GM21723 (cell line): ENCODE results near the gene HOXC6.
A peak's percentile ranks its signal among the peaks of the same experiment; 100 is the strongest.

Experiments used
- ATAC-seq: cut with Tn5 transposase; IDR thresholded peaks from one replicate; pipeline ENCODE4 v1.9.1; 2021; ENCODE audit warnings: mild to moderate bottlenecking, moderate library complexity; ENCODE audit not compliant: unreplicated experiment

HOXC6 gene

DNA sequence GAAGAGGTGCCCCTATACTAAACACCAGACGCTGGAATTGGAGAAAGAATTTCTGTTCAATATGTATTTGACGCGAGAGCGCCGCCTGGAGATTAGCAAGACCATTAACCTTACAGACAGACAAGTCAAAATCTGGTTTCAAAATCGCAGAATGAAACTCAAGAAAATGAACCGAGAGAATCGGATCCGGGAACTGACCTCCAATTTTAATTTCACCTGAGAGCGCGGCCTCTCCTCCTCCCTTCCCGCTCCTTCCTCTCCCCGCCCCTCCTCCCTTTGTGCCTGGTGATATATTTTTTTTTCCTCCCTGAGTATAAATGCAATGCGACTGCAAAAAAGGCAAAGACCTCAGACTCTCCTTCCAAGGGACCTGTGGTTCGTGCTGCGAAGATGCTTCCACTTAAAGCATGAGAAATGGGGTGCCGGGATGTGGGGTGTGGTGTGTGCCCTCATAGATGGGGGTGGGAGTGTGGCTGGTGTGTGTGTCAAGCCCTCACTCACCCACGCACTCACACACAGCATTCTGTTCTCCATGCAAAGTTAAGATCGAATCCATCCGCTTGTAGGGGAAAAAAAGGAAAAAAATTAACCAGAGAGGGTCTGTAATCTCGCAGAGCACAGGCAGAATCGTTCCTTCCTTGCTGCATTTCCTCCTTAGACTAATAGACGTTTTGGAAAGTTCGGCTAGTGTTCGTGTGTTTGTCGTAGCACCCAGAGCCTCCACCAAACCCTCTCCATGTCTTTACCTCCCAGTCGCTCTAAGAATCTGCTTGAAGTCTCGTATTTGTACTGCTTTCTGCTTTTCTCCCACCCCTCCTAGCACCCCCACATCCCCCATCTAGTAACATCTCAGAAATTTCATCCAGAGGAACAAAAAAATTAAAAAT, 38.8 kb upstream of the HOXC6 start:
- ATAC-seq = peak; percentile 52

DNA sequence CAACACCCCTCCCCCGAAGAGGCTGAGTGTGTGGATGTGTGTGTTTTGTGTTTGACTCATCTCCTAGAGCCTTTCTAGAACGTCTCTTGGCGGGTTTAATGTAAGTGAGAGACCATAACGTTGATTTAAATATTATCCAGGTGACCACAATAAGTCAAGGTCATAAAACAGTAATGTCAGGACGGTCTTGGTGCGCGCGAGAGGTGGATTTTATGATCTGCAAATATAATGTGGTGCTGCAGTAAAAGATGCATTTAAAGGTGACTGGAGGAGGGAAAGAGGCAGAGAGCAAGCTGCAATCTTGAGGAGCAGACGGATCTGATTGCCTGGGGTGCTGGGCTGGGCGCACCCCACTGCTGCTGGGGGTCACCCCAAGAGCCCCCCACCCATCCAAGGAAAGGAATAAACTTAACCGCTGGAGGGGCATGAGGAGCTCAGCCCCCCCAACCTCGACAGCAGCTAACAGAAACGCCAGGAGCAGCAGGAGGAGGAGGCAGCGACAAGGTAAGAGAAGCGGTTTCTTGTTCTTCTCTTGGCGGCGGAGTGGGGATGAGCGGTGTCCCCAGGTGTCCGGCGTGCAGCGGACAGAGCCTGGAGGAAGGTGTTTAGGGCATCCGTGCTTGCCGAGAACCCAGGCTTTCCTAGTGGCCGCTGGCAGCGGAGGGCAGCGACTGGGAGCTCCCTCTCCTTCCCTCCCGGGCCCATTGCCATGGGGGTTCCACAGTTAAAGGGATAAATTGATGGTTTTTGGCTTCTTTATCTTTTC, 37.7 kb upstream of the HOXC6 start:
- no peak for ATAC-seq

DNA sequence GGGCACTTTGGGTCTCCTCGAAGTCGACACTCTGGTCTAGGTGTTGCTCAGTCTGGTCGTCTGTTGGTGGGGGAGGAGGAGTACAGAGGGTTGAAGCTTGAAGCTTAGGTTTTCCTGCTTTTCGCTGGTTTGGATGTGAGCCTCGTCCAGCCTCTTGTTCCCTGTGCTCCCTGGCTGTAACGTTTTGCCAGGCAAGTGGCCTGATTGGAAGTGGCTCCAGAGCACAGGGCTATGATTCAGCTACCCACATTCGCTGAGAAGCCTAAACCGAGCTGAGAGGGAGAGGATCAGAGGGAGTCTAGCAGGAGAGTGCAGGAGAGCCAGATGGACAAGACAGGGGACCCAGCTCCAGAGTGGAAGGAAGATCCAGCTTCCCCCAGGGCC, 37.2 kb upstream of the HOXC6 start:
- ATAC-seq = no peak

DNA sequence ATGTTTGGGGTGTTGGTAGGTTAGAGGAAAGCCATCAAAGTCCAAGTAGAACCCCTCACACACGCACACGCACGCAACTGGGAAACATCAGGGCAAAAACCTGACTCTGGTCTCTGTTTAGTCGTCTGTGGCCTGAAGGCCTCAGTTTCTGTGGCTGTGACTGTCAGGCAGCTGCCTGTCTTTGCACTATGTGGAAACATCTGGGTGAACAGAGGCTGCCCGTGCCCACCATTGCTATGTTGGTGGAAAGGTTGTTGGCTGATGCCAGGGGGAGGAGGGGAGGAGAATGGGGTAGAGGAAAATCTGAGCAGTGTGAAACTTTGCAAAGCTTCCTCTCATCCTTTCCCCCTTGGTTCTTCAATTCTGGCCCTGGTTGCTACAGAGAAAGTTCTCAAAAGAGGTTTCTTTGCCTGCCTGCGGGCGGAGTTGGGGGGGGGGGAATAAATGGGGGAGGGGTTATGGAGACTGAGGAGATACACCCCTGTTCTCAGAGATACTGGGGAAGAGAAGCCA, 35.8 kb upstream of the HOXC6 start:
- no peak for ATAC-seq

DNA sequence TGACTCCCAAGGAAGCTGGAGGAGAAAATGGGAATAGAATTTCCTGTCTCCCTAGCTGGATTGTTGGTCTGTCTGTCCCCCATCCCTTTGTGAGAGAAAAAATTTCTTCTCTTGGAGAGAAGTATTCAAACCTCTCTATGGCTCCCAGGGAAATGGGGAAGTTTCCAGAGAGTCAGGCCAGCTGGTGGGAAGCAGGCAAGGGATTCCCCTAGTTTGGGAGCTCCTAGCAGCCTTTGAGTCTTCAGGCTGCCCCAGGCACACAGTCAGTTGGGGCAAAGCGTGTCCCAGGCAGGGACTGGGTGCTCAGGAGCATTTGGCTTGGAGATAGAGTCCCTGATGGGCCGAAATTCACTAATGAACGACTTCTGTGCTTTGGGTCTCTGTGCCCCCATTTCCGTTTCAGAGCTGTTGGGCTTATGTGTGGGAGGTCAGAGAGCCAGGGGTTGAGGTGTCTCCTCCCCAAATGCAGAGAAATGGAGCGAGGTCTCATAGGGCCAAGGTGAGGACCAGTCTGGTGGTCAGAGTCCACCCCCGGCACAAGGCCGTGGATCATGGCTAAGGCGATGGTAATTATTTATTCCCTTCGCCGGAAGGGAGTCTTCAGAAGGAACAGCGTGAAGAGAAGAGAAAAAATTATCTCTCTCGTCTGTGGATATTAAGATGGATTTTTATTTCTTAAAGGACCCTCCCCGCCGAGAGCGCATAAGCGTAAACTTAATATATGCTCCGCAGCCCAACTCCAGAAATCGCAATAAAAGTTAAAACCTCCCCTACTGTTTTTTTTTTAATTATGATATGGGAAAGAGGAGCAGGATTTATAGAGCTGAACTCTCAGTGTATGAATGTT, 34.9 kb upstream of the HOXC6 start:
- no peak for ATAC-seq

DNA sequence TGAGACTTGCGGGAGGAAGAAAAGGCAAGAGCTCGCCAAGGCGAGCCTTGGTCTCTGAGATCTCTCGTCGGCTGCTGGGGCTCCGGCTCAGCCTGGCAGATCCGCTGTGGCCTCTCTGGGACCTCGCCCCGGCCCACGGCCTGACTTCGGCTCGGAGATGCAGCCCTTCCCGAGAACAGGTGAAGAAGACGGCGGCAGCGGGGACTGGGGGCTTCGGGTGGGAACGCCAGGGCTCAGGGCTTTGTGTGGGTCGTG, 34.3 kb upstream of the HOXC6 start:
- no peak for ATAC-seq

DNA sequence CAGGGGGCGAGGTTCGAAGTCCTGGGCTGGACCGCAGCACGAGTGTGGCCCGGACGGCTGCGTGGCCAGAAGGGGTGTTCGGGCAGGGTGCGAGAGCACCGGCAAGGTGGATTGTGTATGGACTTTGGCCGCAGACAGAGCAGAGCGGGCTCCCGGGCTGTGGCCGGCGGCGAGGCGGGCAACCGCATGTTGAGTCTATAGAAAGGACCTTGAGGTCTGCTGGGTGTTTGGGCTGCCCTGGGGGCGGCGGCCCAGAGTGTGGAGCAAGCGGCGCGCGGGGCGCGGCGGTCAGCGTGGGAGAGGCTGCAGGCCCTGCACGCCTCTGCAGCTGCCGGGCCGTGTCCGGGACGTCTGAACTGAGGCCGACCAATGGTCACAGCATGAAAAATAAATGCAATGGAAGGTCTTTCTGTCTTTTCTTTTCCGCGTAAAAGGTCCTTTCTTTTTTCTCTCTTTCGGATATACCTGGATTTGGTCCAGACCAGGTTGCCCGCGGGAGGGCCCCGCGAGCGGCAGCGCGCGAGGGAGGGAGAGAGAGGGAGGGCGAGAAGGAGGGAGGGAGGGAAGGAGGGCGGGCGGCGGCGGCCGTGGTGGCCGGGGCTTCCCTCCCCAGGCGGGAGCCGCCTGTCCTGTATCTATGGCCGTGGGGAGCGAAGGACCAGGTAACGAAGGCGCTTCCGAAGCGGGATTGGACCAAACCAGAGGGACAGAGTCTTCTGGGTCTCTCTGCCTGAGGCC, 33.8 kb upstream of the HOXC6 start:
- ATAC-seq = no peak

DNA sequence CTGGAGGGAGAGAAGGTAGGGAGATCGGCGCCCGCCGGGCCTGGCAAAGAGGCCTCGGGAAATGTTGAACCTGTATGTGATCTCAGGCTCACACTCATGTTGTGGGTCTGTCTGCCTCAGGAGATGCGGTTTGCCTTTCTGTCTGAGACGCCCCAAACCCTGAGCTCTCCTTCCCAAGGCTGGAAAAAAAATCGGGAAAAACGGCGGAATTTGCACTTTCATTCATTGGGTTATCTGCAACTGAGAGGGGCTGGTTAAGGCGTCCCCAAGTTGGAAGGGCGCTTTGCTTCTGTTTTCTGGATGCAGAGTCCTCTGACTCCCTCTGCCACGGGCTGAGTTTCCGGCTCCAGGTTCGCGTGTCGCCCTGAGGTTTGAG, 33.2 kb upstream of the HOXC6 start:
- no peak for ATAC-seq

DNA sequence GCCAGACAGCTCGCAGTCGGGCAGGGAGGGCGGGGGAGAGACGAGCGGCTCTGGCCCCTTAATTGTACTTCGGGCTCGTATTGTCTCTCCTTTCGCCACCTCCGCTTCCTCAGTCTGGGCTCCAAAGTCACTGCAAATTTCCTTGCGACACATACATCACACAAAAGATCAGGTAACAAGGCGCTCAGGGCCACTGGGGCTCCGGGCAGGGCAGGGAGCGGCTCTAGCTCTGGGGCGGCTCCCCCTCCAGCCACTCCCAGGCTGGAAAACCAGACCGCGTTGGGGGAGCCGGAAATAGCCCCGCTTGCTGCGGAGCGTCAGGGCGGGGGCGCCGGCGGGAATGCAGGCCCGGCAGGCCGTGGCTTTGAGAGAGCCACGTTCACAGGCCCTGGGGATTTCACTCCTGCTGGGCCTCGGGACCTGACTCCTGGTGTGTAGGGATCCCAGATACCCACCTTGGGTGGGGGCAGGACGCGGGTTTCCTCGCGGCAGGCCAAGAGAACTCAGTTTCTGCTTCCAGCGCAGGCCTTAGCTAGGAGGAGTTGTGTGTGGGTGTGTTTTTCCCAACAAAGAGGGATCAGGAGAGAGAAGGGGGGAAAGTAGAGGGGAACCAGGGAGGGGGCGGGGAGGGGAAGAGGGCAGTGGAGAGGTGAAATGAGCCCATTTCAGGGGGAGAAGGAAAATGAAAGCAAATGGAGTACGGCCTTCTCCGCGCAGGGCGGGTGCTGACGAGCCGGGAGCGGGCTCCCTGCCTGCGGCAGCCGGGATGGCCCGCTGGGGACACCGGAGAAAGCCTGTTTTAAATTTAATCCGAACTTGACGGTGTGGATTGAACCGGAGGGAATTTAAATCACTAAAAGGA, 32.6 kb upstream of the HOXC6 start:
- ATAC-seq = no peak

DNA sequence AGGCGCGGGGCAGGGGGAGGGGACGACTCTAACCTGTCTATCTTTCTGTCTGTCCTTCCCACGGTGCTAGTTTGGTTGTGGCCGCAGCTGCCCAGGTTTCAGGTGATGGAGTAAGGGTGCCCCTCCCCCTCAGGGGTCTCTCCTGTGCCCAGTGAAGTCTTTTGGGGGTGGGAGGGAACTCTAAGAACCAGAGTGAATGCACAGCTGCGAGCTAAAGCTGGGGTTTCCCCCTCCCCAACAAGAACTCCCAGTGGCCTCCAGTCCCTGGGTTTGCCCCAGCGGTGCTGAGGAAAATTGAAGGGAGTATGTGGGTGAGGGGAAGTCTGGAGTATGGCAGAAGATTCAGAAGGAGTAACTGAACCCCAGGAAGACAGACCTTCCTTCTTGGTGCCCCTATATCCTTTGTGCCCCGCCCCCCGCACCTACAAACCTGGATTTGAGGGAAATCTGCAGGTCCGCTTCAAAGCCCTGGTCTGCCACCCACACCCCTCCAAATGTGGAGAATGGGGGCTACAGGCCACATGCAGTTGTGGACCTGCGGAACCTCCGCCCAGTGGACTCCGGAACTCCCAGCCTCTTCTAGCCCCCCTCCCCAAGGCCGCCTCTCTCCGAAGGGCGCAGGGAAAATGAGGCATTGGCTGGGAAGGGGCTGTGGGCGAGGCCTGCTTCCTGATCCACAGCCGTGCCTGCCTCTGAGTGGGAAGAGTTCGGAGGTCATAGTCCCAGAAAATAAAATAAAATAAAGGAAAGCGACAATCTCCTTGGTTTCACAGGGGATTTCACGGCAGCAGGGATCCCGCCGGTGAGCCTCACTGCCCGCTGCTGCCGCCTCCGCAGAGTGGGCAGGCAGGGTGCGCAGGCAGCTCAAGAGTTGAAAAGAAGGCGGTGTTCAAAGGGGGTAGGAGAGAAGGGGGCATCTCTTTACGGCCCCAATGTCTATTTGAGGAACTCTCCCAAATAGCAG, 31.7 kb upstream of the HOXC6 start:
- no peak for ATAC-seq

DNA sequence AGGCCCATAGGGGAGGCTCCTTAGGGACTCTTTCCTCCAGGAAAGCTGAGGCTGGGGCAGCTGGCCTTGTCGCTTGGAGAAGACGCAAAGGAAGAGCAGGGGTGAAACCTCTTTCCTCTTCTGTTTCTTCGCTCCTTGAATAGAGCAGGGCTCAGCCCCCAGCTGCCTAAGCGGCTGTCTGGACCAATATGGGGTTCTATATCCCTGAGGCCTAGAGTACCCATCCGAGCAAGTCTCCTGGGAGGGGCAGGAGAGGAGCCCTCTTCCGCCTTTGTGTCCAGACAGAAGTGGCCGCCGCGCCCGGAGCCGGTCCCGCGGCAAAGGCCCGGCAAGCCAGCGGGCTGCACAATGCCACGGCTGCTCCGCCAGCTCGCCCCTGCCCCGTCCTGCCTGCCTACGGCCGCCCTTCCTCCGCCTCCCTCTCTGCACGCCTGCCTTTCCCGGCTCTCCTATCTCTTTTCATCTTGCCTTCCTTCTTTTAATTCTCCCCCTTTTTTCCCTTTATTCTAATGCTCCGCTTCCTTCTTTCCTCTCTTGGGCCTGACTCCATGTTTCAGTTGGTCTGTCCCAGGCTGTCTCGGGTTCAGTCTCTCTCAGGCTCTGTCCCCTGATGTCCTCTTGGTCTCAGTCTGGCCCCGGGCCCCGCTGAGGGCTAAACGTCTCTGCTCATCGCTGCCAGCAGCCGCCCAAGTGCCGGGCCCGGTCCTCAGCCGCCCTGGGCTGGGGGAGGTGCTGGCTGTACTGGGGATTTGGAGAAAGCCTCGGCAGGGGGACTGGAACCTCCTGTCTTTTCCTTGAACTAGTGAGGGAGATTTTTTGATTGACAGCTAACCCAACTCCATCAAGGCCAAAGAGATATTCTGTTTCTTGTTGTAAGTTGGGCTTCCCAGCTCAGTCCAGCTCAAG, 30.8 kb upstream of the HOXC6 start:
- no peak for ATAC-seq

DNA sequence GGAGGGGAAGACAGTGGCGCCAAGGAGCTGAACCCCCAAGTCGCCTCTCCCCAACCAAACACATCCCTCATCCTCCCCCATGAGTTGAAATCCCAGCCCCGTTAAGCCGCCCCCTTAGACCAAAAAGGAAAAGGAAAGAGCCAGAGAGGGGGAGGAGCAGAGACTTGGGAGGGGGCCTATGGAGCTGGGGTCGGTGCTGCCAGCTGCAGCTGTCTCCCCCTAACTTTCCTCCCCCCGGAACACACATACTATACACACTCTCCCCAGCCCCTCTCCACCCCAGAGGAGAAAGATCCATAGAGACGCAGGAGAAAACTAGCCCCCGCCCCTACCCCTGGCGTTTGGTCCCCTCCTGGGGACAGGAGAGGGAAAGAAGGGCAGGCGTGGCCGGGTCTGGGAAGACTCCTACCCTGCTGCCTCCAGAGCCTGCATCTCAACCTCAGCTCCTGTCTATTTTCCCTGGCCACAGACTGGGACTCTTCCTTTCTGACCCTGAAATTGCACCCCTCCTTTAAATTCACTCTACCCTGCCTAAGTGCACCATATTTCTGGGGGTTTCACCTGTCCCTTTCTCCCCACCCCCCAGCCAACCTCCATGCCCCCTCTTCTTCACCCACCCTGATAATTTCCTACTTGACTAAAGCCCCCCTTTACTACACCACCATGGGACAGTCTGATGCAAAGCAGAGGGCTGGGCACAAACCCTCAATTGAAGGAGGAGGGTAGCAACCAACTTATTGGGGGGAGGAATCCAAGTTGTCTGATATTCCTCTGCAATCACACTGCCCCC, 29.9 kb upstream of the HOXC6 start:
- ATAC-seq = no peak

DNA sequence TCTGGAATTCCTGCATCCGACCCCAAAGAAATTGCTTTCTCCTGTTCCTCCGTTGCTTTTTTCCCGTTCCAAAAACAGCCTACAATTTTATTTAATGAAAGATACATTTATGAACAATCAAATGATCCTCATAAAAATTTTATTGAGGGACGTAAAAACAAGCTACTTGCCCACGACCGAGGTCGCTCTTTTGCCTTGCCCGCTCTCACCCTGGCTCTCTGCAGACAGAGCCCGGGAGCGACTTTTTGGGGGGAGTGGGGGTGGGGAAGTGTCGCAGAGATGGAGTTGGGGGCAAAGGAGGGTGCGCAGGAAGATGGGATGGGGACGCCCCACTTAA, 29.4 kb upstream of the HOXC6 start:
- no peak for ATAC-seq

DNA sequence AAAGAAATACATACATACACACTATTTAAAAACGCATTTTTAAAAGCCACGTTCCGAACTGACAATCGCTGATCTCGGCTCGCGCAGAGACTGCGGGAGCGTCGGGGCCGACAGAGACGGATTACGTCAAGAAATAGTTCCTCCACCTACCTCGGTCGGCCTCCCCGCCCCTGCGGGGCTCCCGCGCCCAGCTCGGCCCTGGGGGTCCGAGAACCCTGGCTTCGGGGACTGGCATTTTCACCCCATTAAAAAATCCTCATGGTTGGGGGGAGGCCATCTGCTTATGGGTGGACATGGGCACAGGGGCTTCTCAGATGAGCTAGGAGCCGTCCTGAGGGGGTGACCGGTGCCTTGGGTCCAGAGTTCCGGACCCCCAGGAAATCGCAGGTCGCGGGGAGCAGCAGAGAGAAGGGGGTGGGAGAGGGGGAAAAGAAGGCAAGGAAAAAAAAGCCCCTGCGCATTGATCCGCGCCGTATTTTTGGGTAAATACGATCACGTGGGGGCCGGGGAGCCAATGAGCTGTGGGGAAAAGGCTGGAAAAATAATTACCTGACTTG, 28.6 kb upstream of the HOXC6 start:
- no peak for ATAC-seq

DNA sequence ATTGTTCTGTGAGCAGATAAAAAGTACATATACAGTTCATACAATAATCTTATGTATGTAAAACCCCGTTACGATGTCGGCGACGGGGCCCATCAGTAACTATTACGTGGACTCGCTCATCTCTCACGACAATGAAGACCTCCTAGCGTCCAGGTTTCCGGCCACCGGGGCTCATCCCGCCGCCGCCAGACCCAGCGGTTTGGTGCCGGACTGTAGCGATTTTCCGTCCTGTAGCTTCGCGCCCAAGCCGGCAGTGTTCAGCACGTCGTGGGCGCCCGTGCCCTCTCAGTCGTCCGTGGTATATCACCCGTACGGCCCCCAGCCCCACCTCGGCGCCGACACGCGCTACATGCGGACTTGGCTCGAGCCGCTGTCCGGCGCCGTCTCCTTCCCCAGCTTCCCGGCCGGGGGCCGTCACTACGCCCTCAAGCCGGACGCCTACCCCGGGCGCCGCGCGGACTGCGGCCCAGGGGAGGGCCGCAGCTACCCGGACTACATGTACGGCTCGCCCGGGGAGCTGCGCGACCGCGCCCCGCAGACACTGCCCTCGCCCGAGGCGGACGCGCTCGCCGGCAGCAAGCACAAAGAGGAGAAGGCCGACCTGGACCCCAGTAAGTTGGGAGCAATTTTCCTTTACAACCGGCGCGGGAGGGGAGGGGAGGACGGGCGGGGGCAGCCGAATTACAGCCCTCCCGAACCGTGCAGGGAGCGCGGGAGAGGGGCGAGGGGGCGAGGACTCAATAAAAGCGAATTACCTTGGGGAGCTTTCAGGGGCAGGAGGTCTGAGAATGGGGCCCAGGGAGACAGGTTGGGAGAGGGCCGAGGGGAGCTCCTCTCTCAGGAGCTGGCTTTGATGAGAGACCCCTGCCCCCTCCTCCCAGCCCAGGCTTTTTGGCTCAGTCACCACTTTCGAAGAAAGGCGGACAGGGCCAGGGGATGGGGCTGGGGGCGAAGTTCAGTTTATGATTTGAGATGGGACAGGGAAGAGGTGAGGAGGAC, 27.8 kb upstream of the HOXC6 start, which contains the start of gene HOXC9:
TSS of gene HOXC9 (plus strand) at position 46 of the 999 bp plus-strand sequence. CDS start at position 74, 28 bp downstream.
- no peak for ATAC-seq
